Measurements from ENCODE around the gene LMTK2. TPM values are rescaled to one million over a fixed set of nuclear protein-coding genes. Genes with fewer than 3 reads are reported as not detected.

Gene LMTK2
- total and polyA plus RNA-seq, 2 experiments from 2014 or later = 2.3 to 4.6 TPM

- Histone ChIP-seq H2AFZ (no peak overlapping the region), H4K20me1 (ENCODE audit: insufficient read depth) (no peaks in the 10 kb centered on the region), H3K36me3 (ENCODE audit: low read depth) (0 out of 2 replicates have a peak, but pooled peaks cover 4% of the 10 kb centered on the region), H3K79me2 (ENCODE audit: insufficient read depth) (no peaks in the 10 kb centered on the region), H3K4me1 (ENCODE audit: insufficient read depth) (no peaks in the 10 kb centered on the region), H3K4me3 (no peak overlapping the region), H3K9ac (no peak overlapping the region), H3K4me2 (ENCODE audit: unreplicated experiment) (no peak overlapping the region), H3K9me3 (ENCODE audit: low read depth) (no peaks in the 10 kb centered on the region), H3K9me2 (ENCODE audit: insufficient read depth) (no peaks in the 10 kb centered on the region), H3F3A (ENCODE audit: insufficient read depth) (no peaks in the 10 kb centered on the region), H3K27ac (no peak overlapping the region), H3K27me3 (replicated peaks; ENCODE audit: insufficient read depth) (no peaks in the 10 kb centered on the region)
- no peak for DNase-seq
- 89 to 90% methylated on average over 5 of the region's 5 CpGs for WGBS, 2 experiments (ENCODE audit: low coverage in 1 of 2, low lambda C conversion rate in 2 of 2, missing lambda C conversion rate in 2 of 2)
- in situ Hi-C loops (cut with MboI) = no loop called here
- TF ChIP-seq EZH2 (IDR thresholded peaks at IDR 0.05; ENCODE audit: insufficient read depth, poor library complexity, severe bottlenecking) (no peak), EZH2phosphoT487 (IDR thresholded peaks at IDR 0.05; ENCODE audit: insufficient read depth, low read depth) (no peak)
Observed at GRCh38 chr7:98151884-98152283, 45.2 kb downstream of the LMTK2 start.

GRCh38 chr7:98156700-98157099, 50.0 kb downstream of the LMTK2 start:
- WGBS, 2 experiments (ENCODE audit: low coverage in 1 of 2, low lambda C conversion rate in 2 of 2, missing lambda C conversion rate in 2 of 2) = 91 to 98% methylated on average over 5 of the region's 5 CpGs
- 0 out of 2 replicates have a peak, but pooled peaks cover 4% of the 10 kb centered on the region for H3K36me3 ChIP-seq (ENCODE audit: low read depth)
- H3K27ac ChIP-seq = no peak overlapping the region
- no peak overlapping the region for H2AFZ ChIP-seq
- no peaks in the 10 kb centered on the region; the same call in 1 of the 2 replicates for H4K20me1 ChIP-seq (ENCODE audit: insufficient read depth)
- H3K4me2 ChIP-seq (ENCODE audit: unreplicated experiment) = no peak overlapping the region
- TF ChIP-seq EZH2phosphoT487 (IDR thresholded peaks at IDR 0.05; ENCODE audit: insufficient read depth, low read depth) = no peak
- TF ChIP-seq EZH2 (IDR thresholded peaks at IDR 0.05; ENCODE audit: insufficient read depth, poor library complexity, severe bottlenecking) = no peak
- no peaks in the 10 kb centered on the region for H3K4me1 ChIP-seq (ENCODE audit: insufficient read depth)
- DNase-seq = no peak
- in situ Hi-C loops (cut with MboI) = no loop called here
- H3K79me2 ChIP-seq (ENCODE audit: insufficient read depth) = no peaks in the 10 kb centered on the region
- H3K9me2 ChIP-seq (ENCODE audit: insufficient read depth) = no peaks in the 10 kb centered on the region
- H3K27me3 ChIP-seq (replicated peaks; ENCODE audit: insufficient read depth) = no peaks in the 10 kb centered on the region
- H3K9me3 ChIP-seq (ENCODE audit: low read depth) = no peaks in the 10 kb centered on the region
- H3F3A ChIP-seq (ENCODE audit: insufficient read depth) = no peaks in the 10 kb centered on the region
- H3K9ac ChIP-seq = no peak overlapping the region
- H3K4me3 ChIP-seq = no peak overlapping the region

DNA sequence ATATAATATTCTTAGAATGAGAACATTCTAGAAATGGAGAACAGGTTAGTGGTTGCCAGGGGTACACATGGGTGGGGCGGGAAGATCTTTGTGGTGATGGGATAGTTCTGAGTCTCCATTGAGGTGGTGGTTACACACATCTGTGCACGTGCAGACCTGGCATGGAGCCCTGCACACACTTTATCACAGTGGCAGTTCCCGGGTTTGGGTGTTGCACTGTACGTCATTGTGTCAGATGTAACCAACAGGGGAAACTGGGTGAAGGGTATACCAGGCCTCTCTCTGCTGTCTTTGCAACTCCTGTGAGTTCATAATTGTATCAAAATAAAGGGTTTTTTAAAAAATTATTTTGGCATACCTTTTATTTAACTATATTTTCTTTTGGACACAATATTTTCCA, 51.1 kb downstream of the LMTK2 start:
- Histone ChIP-seq H3K27ac (no peak overlapping the region), H3K9ac (no peak overlapping the region), H3K36me3 (ENCODE audit: low read depth) (0 out of 2 replicates have a peak, but pooled peaks cover 4% of the 10 kb centered on the region), H3F3A (ENCODE audit: insufficient read depth) (no peaks in the 10 kb centered on the region), H4K20me1 (ENCODE audit: insufficient read depth) (no peaks in the 10 kb centered on the region; the same call in 1 of the 2 replicates), H3K27me3 (replicated peaks; ENCODE audit: insufficient read depth) (no peaks in the 10 kb centered on the region), H3K79me2 (ENCODE audit: insufficient read depth) (no peaks in the 10 kb centered on the region), H3K4me3 (no peak overlapping the region), H3K4me1 (ENCODE audit: insufficient read depth) (no peaks in the 10 kb centered on the region), H3K9me2 (ENCODE audit: insufficient read depth) (no peaks in the 10 kb centered on the region), H3K9me3 (ENCODE audit: low read depth) (no peaks in the 10 kb centered on the region), H3K4me2 (ENCODE audit: unreplicated experiment) (no peak overlapping the region), H2AFZ (no peak overlapping the region)
- no peak for TF ChIP-seq EZH2 (IDR thresholded peaks at IDR 0.05; ENCODE audit: insufficient read depth, poor library complexity, severe bottlenecking)
- no peak for TF ChIP-seq EZH2phosphoT487 (IDR thresholded peaks at IDR 0.05; ENCODE audit: insufficient read depth, low read depth)
- no peak for DNase-seq
- in situ Hi-C loops (cut with MboI) = no loop called here
- WGBS, 2 experiments (ENCODE audit: low coverage in 1 of 2, low lambda C conversion rate in 2 of 2, missing lambda C conversion rate in 2 of 2) = 94 to 95% methylated on average over 4 of the region's 4 CpGs

GRCh38 chr7:98162758-98163157, 56.1 kb downstream of the LMTK2 start:
- Histone ChIP-seq H3K27me3 (replicated peaks; ENCODE audit: insufficient read depth) (no peaks in the 10 kb centered on the region), H2AFZ (no peak overlapping the region), H3K4me2 (ENCODE audit: unreplicated experiment) (no peak overlapping the region), H3K27ac (no peak overlapping the region), H3K79me2 (ENCODE audit: insufficient read depth) (no peaks in the 10 kb centered on the region), H3K9me2 (ENCODE audit: insufficient read depth) (no peaks in the 10 kb centered on the region), H3F3A (ENCODE audit: insufficient read depth) (no peaks in the 10 kb centered on the region), H3K9me3 (ENCODE audit: low read depth) (no peaks in the 10 kb centered on the region), H4K20me1 (ENCODE audit: insufficient read depth) (no peaks in the 10 kb centered on the region; the same call in 1 of the 2 replicates), H3K4me1 (ENCODE audit: insufficient read depth) (no peaks in the 10 kb centered on the region), H3K4me3 (no peak overlapping the region), H3K36me3 (ENCODE audit: low read depth) (no peaks in the 10 kb centered on the region), H3K9ac (no peak overlapping the region)
- DNase-seq = no peak
- in situ Hi-C loops (cut with MboI) = loop anchor here (10.0 kb wide), 1 partner anchor 138 kb away; no protein-coding TSS in a partner anchor
- TF ChIP-seq EZH2 (IDR thresholded peaks at IDR 0.05; ENCODE audit: insufficient read depth, poor library complexity, severe bottlenecking) (no peak), EZH2phosphoT487 (IDR thresholded peaks at IDR 0.05; ENCODE audit: insufficient read depth, low read depth) (no peak)
- WGBS, 2 experiments (ENCODE audit: low coverage in 1 of 2, low lambda C conversion rate in 2 of 2, missing lambda C conversion rate in 2 of 2) = 96 to 98% methylated on average over 3 of the region's 3 CpGs
